LNCaP clone FGC (cell line): ENCODE measurements around the gene LLGL1.

ENCODE experiments used
- DNase-seq: peaks from one replicate; pipeline ENCODE4 v3.0.0-alpha.2; 2011; ENCODE audit warnings: low read depth
- H3K4me3 ChIP-seq: 2 replicates; pipeline ENCODE4 v1.5.1; 2011; ENCODE audit warnings: mild to moderate bottlenecking, low read depth, low read length, control low read depth
- CTCF ChIP-seq: IDR thresholded peaks from 2 replicates; pipeline ENCODE4 v1.5.1; 2012; ENCODE audit warnings: mild to moderate bottlenecking; ENCODE audit not compliant: control insufficient read depth, insufficient read depth; ENCODE audit errors: extremely low read depth

Gene LLGL1

GRCh38 chr17:18191967-18192366, 33.5 kb upstream of the LLGL1 start:
- no peak for TF ChIP-seq CTCF
- no peak for DNase-seq
- H3K4me3 ChIP-seq, result peak overlapping the region; percentile 14; the same call in 1 of the 2 replicates

- TF ChIP-seq CTCF, result no peak
- no peak overlapping the region for H3K4me3 ChIP-seq
- DNase-seq, result no peak
Measured at GRCh38 chr17:18194394-18194793, 31.0 kb upstream of the LLGL1 start.

- no peak for DNase-seq
- TF ChIP-seq CTCF, result no peak
- no peak overlapping the region for H3K4me3 ChIP-seq
Measured at GRCh38 chr17:18194804-18195203, 30.6 kb upstream of the LLGL1 start.

- H3K4me3 ChIP-seq, result no peak overlapping the region
- DNase-seq, result no peak
- TF ChIP-seq CTCF, result no peak
Measured at GRCh38 chr17:18195246-18195645, 30.2 kb upstream of the LLGL1 start.

- no peak overlapping the region for H3K4me3 ChIP-seq
- no peak for DNase-seq
- no peak for TF ChIP-seq CTCF
Measured at GRCh38 chr17:18197535-18198194, 27.8 kb upstream of the LLGL1 start.

- no peak overlapping the region for H3K4me3 ChIP-seq
- DNase-seq, result no peak
- no peak for TF ChIP-seq CTCF
Measured at GRCh38 chr17:18198530-18198929, 26.9 kb upstream of the LLGL1 start.

GRCh38 chr17:18201108-18201507, 24.3 kb upstream of the LLGL1 start:
- H3K4me3 ChIP-seq, result no peak overlapping the region
- TF ChIP-seq CTCF, result no peak
- no peak for DNase-seq
